GM19467 (cell line): ENCODE data around the gene DOCK4.

Source experiments
- ATAC-seq: cut with Tn5 transposase; IDR thresholded peaks from one replicate; pipeline ENCODE4 v1.9.1; 2021; ENCODE audit warnings: mild to moderate bottlenecking, moderate library complexity; ENCODE audit not compliant: unreplicated experiment

DOCK4 gene

DNA sequence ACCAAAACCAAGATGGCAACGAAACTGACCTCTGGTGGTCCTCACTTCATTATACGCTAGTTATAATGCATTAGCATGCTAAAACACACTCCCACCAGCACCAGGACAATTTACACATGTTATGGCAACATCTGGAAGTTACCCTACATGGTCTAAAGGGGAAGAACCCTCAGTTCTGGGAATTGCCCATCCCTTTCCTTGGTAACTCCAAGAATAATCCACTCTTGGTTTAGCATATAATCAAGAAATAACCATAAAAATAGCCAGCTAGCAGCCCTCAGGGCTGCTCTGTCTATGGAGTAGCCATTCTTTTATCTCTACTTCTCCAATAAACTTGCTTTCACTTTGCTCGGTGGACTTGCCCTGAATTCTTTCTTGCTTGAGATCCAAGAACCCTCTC, 191.1 kb downstream of the DOCK4 start:
- ATAC-seq, result no peak

GRCh38 chr7:112014347-112014746, 191.9 kb downstream of the DOCK4 start:
- no peak for ATAC-seq

GRCh38 chr7:112013274-112013673, 192.9 kb downstream of the DOCK4 start:
- ATAC-seq, result no peak

GRCh38 chr7:112012242-112012641, 194.0 kb downstream of the DOCK4 start:
- ATAC-seq, result no peak

- no peak for ATAC-seq
These were observed 195.2 kb downstream of the DOCK4 start for GRCh38 chr7:112010994-112011393.

- no peak for ATAC-seq
These were observed 196.1 kb downstream of the DOCK4 start for GRCh38 chr7:112010109-112010508.

GRCh38 chr7:112009081-112009480, 197.1 kb downstream of the DOCK4 start:
- peak; percentile 71 for ATAC-seq

DNA sequence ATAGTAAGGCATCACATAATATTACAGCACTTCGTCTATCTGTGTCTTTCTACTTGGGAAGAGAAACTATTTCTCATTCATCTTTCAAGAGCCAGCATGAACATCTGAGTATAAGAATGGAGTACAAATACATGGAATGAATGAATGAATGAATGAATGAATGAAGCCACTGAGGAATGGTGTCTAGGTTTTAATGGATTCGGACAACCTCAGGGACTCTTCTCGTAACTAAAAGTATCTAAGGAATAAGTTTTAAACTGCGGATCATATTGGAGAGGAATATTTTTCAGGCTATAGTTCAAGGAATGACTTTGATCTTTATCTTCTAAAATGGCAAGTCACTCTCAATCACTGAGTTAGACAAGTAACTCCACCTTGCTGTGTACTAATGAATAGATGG, 199.0 kb downstream of the DOCK4 start:
- no peak for ATAC-seq

- no peak for ATAC-seq
These were observed 200.1 kb downstream of the DOCK4 start for GRCh38 chr7:112006071-112006470.

DNA sequence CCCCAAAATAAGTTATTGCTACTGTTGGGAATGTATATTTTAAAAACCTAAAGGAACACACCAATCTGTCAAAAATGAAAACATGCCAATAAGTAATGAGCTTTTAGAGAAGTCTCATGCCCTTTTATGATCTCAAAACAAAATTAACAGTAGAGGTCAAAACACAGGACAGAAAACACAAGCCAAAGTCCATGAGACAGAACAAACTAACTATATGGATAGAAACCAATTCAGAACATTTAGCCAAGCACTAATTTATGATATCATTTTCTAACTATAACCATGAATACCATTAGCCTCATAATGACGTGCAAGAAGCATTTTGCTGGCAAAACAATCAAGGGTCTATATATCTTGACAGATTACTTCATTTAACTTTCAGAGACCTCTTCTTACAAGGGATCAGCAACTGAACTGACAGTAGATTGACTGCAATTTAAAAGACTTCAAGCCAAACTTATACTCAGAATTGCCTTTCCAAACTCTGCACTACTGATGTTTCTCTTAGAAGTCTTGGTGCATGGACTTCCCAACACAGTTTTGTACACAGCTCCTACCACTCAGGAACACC, 200.9 kb downstream of the DOCK4 start:
- ATAC-seq, result no peak

- ATAC-seq, result no peak
These were observed 204.9 kb downstream of the DOCK4 start for GRCh38 chr7:112001091-112001826.

GRCh38 chr7:111998326-111998725, 207.9 kb downstream of the DOCK4 start:
- no peak for ATAC-seq

GRCh38 chr7:111997546-111997945, 208.7 kb downstream of the DOCK4 start:
- no peak for ATAC-seq

GRCh38 chr7:111992601-111993000, 213.6 kb downstream of the DOCK4 start:
- no peak for ATAC-seq

GRCh38 chr7:111990643-111991042, 215.6 kb downstream of the DOCK4 start:
- no peak for ATAC-seq

GRCh38 chr7:111987886-111988285, 218.3 kb downstream of the DOCK4 start:
- no peak for ATAC-seq

GRCh38 chr7:111987115-111987826, 218.9 kb downstream of the DOCK4 start:
- ATAC-seq, result no peak

DNA sequence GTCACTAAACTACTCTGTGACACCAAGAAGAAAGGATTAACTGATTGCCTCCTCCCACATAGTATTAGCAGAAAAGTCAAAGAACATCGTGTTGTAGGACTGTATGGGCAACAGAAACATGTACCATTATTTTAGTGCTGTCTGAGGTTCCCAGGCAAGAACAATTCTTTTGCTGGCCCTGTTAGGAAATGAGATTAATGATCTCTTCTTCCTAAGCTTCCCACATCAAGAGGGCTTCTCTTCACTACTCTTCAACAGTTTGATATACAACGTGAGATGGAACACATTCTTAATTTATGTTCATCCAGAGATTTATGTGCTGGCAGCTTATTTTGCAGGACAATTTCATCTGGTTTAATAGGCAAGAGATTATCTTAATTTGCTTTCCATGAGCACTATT, 219.6 kb downstream of the DOCK4 start:
- ATAC-seq, result no peak

GRCh38 chr7:111985798-111986197, 220.4 kb downstream of the DOCK4 start:
- no peak for ATAC-seq

DNA sequence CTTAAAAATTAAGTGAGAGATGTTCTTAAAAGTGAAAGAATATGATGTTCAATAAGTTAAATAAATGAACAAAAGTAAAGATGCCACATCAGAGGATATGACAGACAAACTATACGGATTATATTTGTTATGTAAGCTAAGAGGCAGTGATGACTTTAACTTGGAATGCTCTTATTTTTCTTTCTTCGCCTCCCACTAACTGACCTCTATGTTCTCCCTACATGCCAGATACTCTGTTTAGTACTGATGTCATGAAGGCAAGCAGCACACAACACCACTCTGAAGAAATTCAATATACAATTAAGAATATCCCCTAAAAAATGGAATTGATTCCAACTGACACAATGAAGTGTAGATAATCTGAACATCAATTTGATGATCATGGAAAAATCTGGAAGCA, 223.4 kb downstream of the DOCK4 start:
- no peak for ATAC-seq

- ATAC-seq, result no peak
These were observed 224.1 kb downstream of the DOCK4 start for GRCh38 chr7:111982133-111982532.

DNA sequence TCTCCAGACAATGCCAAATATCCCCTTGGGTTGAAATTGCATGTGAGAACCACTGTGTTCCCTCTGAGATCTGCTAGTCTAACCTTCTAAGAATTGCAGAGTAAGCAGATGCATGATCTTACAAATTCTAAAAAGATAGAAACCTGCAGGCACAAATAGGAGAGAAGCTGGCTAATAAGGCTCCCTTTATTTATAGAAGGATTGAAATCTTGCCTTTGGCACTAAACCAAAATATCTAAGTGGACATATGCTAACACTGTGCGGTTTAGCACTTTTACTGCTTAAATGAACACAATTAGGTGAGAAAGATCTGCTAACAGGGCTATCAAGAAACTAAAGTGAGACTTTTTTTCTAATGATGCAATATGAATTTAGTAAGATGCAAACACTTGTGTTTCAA, 225.5 kb downstream of the DOCK4 start:
- ATAC-seq, result no peak
